Left lung (tissue), 10 donors: ENCODE results near the gene AMOTL1. TPM values are rescaled to one million over a fixed set of nuclear protein-coding genes. Genes with fewer than 3 reads are reported as not detected.
A peak's percentile ranks its signal among the peaks of the same experiment; 100 is the strongest.

Experiments
- ATAC-seq: fragments of 200-7000 bp; cut with Tn5 transposase; one replicate; pipeline ENCODE4 v1.9.1; 2020; ENCODE audit warnings: moderate library complexity
- DNase-seq, 4 donors: peaks; one replicate each; pipeline ENCODE4 v3.0.0-alpha.2; 2013 to 2020
- H3K27ac ChIP-seq, 2 donors: fragments of 200-600 bp; sonication (generic) in 1 of 2; one replicate each; pipeline versions ENCODE4 v1.5.0 to v1.8.0; 2020 to 2021
- H3K27me3 ChIP-seq, 2 donors: fragments of 200-600 bp; sonication (generic) in 1 of 2; one replicate each; pipeline versions ENCODE4 v1.5.0 to v1.8.0; 2020 to 2021
- H3K36me3 ChIP-seq, 2 donors: fragments of 200-600 bp; sonication (generic) in 1 of 2; one replicate each; pipeline versions ENCODE4 v1.5.0 to v1.8.0; 2020 to 2021
- H3K4me1 ChIP-seq, 2 donors: fragments of 200-600 bp; one replicate each; pipeline ENCODE4 v1.8.0; 2021
- H3K4me3 ChIP-seq, 2 donors: fragments of 200-600 bp; sonication (generic) in 1 of 2; one replicate each; pipeline versions ENCODE4 v1.5.0 to v1.8.0; 2020 to 2021; ENCODE audit warnings: mild to moderate bottlenecking in 1 of 2
- H3K9me3 ChIP-seq, 2 donors: fragments of 200-600 bp; sonication (generic) in 1 of 2; one replicate each; pipeline versions ENCODE4 v1.5.0 to v1.8.0; 2020 to 2021
- CTCF ChIP-seq, 2 donors: fragments of 200-600 bp; sonication (generic) in 1 of 2; IDR thresholded peaks; one replicate each; pipeline versions ENCODE4 v1.5.0 to v1.8.0; 2021; ENCODE audit warnings: antibody characterized with exemption in 2 of 2
- intact Hi-C, 2 donors: fragments of 100-400 bp; cut with DNase I; formaldehyde crosslinking; loops; one replicate each; pipeline versions ENCODE4 v1.11.2 to v1.14.2; 2022
- polyA plus RNA-seq, 6 donors: library from polyadenylated mRNA; unstranded; fragments of 120-200 nt; gene quantifications; one replicate each; pipeline ENCODE4 v1.2.1, GENCODE V29; 2013; ENCODE audit not compliant: insufficient read length in 6 of 6
- total RNA-seq, 2 donors: library from RNA; stranded (reverse); fragmentation: NEBNext Ultra II Directional; extraction: Animal tissue kit (Norgen Biotek cat#: 25700); gene quantifications; one replicate each; pipeline ENCODE4 v1.2.1, GENCODE V29; 2021
- donor health status: DM: no; HTN: yes; CAD: no.
- donor health status: DM: no; HTN: no; CAD: no.

AMOTL1 gene
- total and polyA plus RNA-seq, 8 donors: 42.7 to 67.9 (median 55.5) TPM

- Histone ChIP-seq H3K36me3 (no peaks in the 10 kb centered on the region), H3K9me3 (no peaks in the 10 kb centered on the region), H3K4me3 (no peak overlapping the region), H3K27ac (no peak overlapping the region), H3K27me3 (no peaks in the 10 kb centered on the region), H3K4me1 (no peaks in the 10 kb centered on the region)
- intact Hi-C loops: no loop called here
- no peak for ATAC-seq
- TF ChIP-seq CTCF (IDR thresholded peaks at IDR 0.05): no peak
- peak in 1 of 4 donors; percentile 55 for DNase-seq
Observed at GRCh38 chr11:94755494-94755893, 12.7 kb upstream of the AMOTL1 start.

- DNase-seq (no peak), ATAC-seq (no peak)
- Histone ChIP-seq H3K36me3 (no peaks in the 10 kb centered on the region), H3K4me1 (no peaks in the 10 kb centered on the region), H3K4me3 (no peak overlapping the region), H3K27me3 (no peaks in the 10 kb centered on the region), H3K27ac (no peak overlapping the region), H3K9me3 (no peaks in the 10 kb centered on the region)
- no peak for TF ChIP-seq CTCF (IDR thresholded peaks at IDR 0.05)
- intact Hi-C loops: no loop called here
Observed at GRCh38 chr11:94757037-94757735, 11.0 kb upstream of the AMOTL1 start.

GRCh38 chr11:94758666-94759065 is 9.5 kb upstream of the AMOTL1 start:
- Histone ChIP-seq H3K27ac (no peak overlapping the region), H3K36me3 (no peaks in the 10 kb centered on the region), H3K9me3 (no peaks in the 10 kb centered on the region), H3K4me3 (no peak overlapping the region), H3K27me3 (no peaks in the 10 kb centered on the region), H3K4me1 (no peaks in the 10 kb centered on the region)
- no peak for TF ChIP-seq CTCF (IDR thresholded peaks at IDR 0.05)
- ATAC-seq (no peak), DNase-seq (no peak)
- intact Hi-C loops: no loop called here

- no peaks in the 10 kb centered on the region for H3K36me3 ChIP-seq
- intact Hi-C loops: no loop called here
- no peak for TF ChIP-seq CTCF (IDR thresholded peaks at IDR 0.05)
- no peaks in the 10 kb centered on the region for H3K9me3 ChIP-seq
- H3K27me3 ChIP-seq: no peaks in the 10 kb centered on the region
- H3K4me1 ChIP-seq: no peaks in the 10 kb centered on the region
- no peak overlapping the region for H3K4me3 ChIP-seq
- DNase-seq: no peak
- ATAC-seq: no peak
- H3K27ac ChIP-seq: no peak overlapping the region
Observed at GRCh38 chr11:94759522-94759921, 8.6 kb upstream of the AMOTL1 start.

- no peaks in the 10 kb centered on the region for H3K36me3 ChIP-seq
- no peaks in the 10 kb centered on the region for H3K27me3 ChIP-seq
- DNase-seq (no peak), ATAC-seq (no peak)
- no peaks in the 10 kb centered on the region for H3K4me1 ChIP-seq
- no peak for TF ChIP-seq CTCF (IDR thresholded peaks at IDR 0.05)
- H3K4me3 ChIP-seq: no peak overlapping the region
- H3K27ac ChIP-seq: no peak overlapping the region
- intact Hi-C loops: loop anchor here in 1 of 2 donors (10.0 kb wide), 1 partner anchor 135 kb away; no protein-coding TSS in a partner anchor
- H3K9me3 ChIP-seq: no peaks in the 10 kb centered on the region
Observed at GRCh38 chr11:94760296-94760695, 7.9 kb upstream of the AMOTL1 start.
